ENCODE data around the gene PRLR. TPM values are rescaled to one million over a fixed set of nuclear protein-coding genes. Genes with fewer than 3 reads are reported as not detected.
"Not testable (repeated sequence)": the region's sequence is repeated elsewhere in the genome, so short reads cannot be mapped to it uniquely, and the experiment has no call there.

Gene PRLR
- polyA plus RNA-seq, 3 donors from 2014 or later = not detected

GRCh38 chr5:35198686-35199085 is 31.6 kb downstream of the PRLR start:
- no peak overlapping the region for H3K27ac Mint-ChIP-seq

GRCh38 chr5:35198075-35198474 is 32.2 kb downstream of the PRLR start:
- H3K36me3 Mint-ChIP-seq = no peaks in the 10 kb centered on the region
- DNase-seq = no peak
- H3K4me3 Mint-ChIP-seq = no peak overlapping the region
- peaks cover 0 to 4% (median 3%) of the 10 kb centered on the region in 3 donors for H3K27me3 Mint-ChIP-seq (ENCODE audit: low read depth in 3 of 3)
- H3K27ac Mint-ChIP-seq = no peak overlapping the region
- peaks cover 0 to 2% (median 0%) of the 10 kb centered on the region in 6 donors for H3K9me3 Mint-ChIP-seq
- no peaks in the 10 kb centered on the region for H3K4me1 Mint-ChIP-seq

More at GRCh38 chr5:35198686-35199085, 31.6 kb downstream of the PRLR start:
- no peaks in the 10 kb centered on the region for H3K36me3 Mint-ChIP-seq
- no peak overlapping the region for H3K4me3 Mint-ChIP-seq
- H3K4me1 Mint-ChIP-seq = no peaks in the 10 kb centered on the region
- DNase-seq = no peak
- peaks cover 0 to 4% (median 3%) of the 10 kb centered on the region in 3 donors for H3K27me3 Mint-ChIP-seq (ENCODE audit: low read depth in 3 of 3)
- H3K9me3 Mint-ChIP-seq = peaks cover 0 to 2% (median 0%) of the 10 kb centered on the region in 6 donors

GRCh38 chr5:35197351-35197750 is 32.9 kb downstream of the PRLR start:
- H3K36me3 Mint-ChIP-seq = no peaks in the 10 kb centered on the region
- H3K4me3 Mint-ChIP-seq = no peak overlapping the region
- no peaks in the 10 kb centered on the region for H3K4me1 Mint-ChIP-seq
- no peak for DNase-seq
- no peak overlapping the region for H3K27ac Mint-ChIP-seq
- H3K27me3 Mint-ChIP-seq (ENCODE audit: low read depth in 3 of 3) = peaks cover 0 to 4% (median 3%) of the 10 kb centered on the region in 3 donors
- peaks cover 0 to 2% (median 0%) of the 10 kb centered on the region in 6 donors for H3K9me3 Mint-ChIP-seq

GRCh38 chr5:35195472-35195852 is 34.8 kb downstream of the PRLR start:
- Mint-ChIP-seq H3K4me3 (no peak overlapping the region), H3K4me1 (no peaks in the 10 kb centered on the region)

GRCh38 chr5:35194635-35195471 is 35.4 kb downstream of the PRLR start:
- no peak for DNase-seq
- peaks cover 0 to 3% (median 0%) of the 10 kb centered on the region in 3 donors for H3K27me3 Mint-ChIP-seq (ENCODE audit: low read depth in 3 of 3)
- no peaks in the 10 kb centered on the region for H3K4me1 Mint-ChIP-seq
- H3K27ac Mint-ChIP-seq = no peak overlapping the region
- H3K4me3 Mint-ChIP-seq = no peak overlapping the region
- no peaks in the 10 kb centered on the region for H3K36me3 Mint-ChIP-seq
- peaks cover 0 to 2% (median 0%) of the 10 kb centered on the region in 6 donors for H3K9me3 Mint-ChIP-seq

More at GRCh38 chr5:35195472-35195852, 34.8 kb downstream of the PRLR start:
- Mint-ChIP-seq H3K36me3 (no peaks in the 10 kb centered on the region), H3K27ac (no peak overlapping the region), H3K27me3 (ENCODE audit: low read depth in 3 of 3) (peaks cover 0 to 3% (median 1%) of the 10 kb centered on the region in 3 donors), H3K9me3 (peaks cover 0 to 2% (median 0%) of the 10 kb centered on the region in 6 donors)
- DNase-seq = no peak

GRCh38 chr5:35192506-35192905 is 37.8 kb downstream of the PRLR start:
- H3K4me1 Mint-ChIP-seq = no peaks in the 10 kb centered on the region

GRCh38 chr5:35189801-35190200 is 40.5 kb downstream of the PRLR start:
- H3K9me3 Mint-ChIP-seq; H3K27me3 Mint-ChIP-seq (ENCODE audit: low read depth in 3 of 3); H3K4me1 Mint-ChIP-seq; H3K36me3 Mint-ChIP-seq; H3K4me3 Mint-ChIP-seq; H3K27ac Mint-ChIP-seq; DNase-seq: not testable (repeated sequence)

More at GRCh38 chr5:35192506-35192905, 37.8 kb downstream of the PRLR start:
- Mint-ChIP-seq H3K36me3 (no peaks in the 10 kb centered on the region), H3K27me3 (ENCODE audit: low read depth in 3 of 3) (peaks cover 0 to 3% (median 0%) of the 10 kb centered on the region in 3 donors), H3K4me3 (no peak overlapping the region), H3K9me3 (peaks cover 0 to 3% (median 0%) of the 10 kb centered on the region in 6 donors), H3K27ac (no peak overlapping the region)
- no peak for DNase-seq

GRCh38 chr5:35188031-35188457 is 42.2 kb downstream of the PRLR start:
- Mint-ChIP-seq H3K4me3 (no peak overlapping the region), H3K9me3 (peaks cover 0 to 2% (median 0%) of the 10 kb centered on the region in 6 donors), H3K36me3 (no peaks in the 10 kb centered on the region), H3K27me3 (ENCODE audit: low read depth in 3 of 3) (no peaks in the 10 kb centered on the region), H3K4me1 (no peaks in the 10 kb centered on the region), H3K27ac (no peak overlapping the region)
- no peak for DNase-seq

- H3K4me1 Mint-ChIP-seq; H3K36me3 Mint-ChIP-seq; H3K27ac Mint-ChIP-seq; H3K9me3 Mint-ChIP-seq; DNase-seq; H3K27me3 Mint-ChIP-seq (ENCODE audit: low read depth in 3 of 3); H3K4me3 Mint-ChIP-seq: not testable (repeated sequence)
Observed at GRCh38 chr5:35187621-35188020, 42.7 kb downstream of the PRLR start.

GRCh38 chr5:35186749-35187148 is 43.5 kb downstream of the PRLR start:
- Mint-ChIP-seq H3K9me3 (peaks cover 0 to 3% (median 0%) of the 10 kb centered on the region in 6 donors), H3K4me1 (no peaks in the 10 kb centered on the region), H3K4me3 (no peak overlapping the region), H3K27ac (no peak overlapping the region), H3K27me3 (ENCODE audit: low read depth in 3 of 3) (peaks cover 0 to 3% (median 0%) of the 10 kb centered on the region in 3 donors), H3K36me3 (no peaks in the 10 kb centered on the region)
- no peak for DNase-seq

GRCh38 chr5:35185518-35185917 is 44.8 kb downstream of the PRLR start:
- Mint-ChIP-seq H3K4me1 (no peaks in the 10 kb centered on the region), H3K27me3 (ENCODE audit: low read depth in 3 of 3) (peaks cover 0 to 3% (median 0%) of the 10 kb centered on the region in 3 donors), H3K9me3 (peaks cover 0 to 3% (median 0%) of the 10 kb centered on the region in 6 donors), H3K4me3 (no peak overlapping the region), H3K27ac (no peak overlapping the region), H3K36me3 (no peaks in the 10 kb centered on the region)
- no peak for DNase-seq

- no peaks in the 10 kb centered on the region for H3K4me1 Mint-ChIP-seq
- DNase-seq = no peak
- no peaks in the 10 kb centered on the region for H3K36me3 Mint-ChIP-seq
- peaks cover 0 to 3% (median 0%) of the 10 kb centered on the region in 6 donors for H3K9me3 Mint-ChIP-seq
- no peak overlapping the region for H3K27ac Mint-ChIP-seq
- H3K27me3 Mint-ChIP-seq (ENCODE audit: low read depth in 3 of 3) = peaks cover 0 to 3% (median 0%) of the 10 kb centered on the region in 3 donors
- no peak overlapping the region for H3K4me3 Mint-ChIP-seq
Observed at GRCh38 chr5:35183556-35183955, 46.7 kb downstream of the PRLR start.

GRCh38 chr5:35182910-35183535 is 47.3 kb downstream of the PRLR start:
- Mint-ChIP-seq H3K36me3 (no peaks in the 10 kb centered on the region), H3K4me3 (no peak overlapping the region), H3K4me1 (no peaks in the 10 kb centered on the region), H3K9me3 (peaks cover 0 to 3% (median 0%) of the 10 kb centered on the region in 6 donors), H3K27me3 (ENCODE audit: low read depth in 3 of 3) (peaks cover 0 to 3% (median 0%) of the 10 kb centered on the region in 3 donors), H3K27ac (no peak overlapping the region)
- DNase-seq = no peak

- Mint-ChIP-seq H3K4me1 (no peaks in the 10 kb centered on the region), H3K4me3 (no peak overlapping the region), H3K27ac (no peak overlapping the region), H3K27me3 (ENCODE audit: low read depth in 3 of 3) (peaks cover 0 to 3% (median 0%) of the 10 kb centered on the region in 3 donors), H3K36me3 (no peaks in the 10 kb centered on the region), H3K9me3 (peaks cover 0 to 1% (median 0%) of the 10 kb centered on the region in 6 donors)
- DNase-seq = no peak
Observed at GRCh38 chr5:35182486-35182885, 47.8 kb downstream of the PRLR start.
